Naive thymus-derived CD8-positive, alpha-beta T cell (primary cell): ENCODE results near the gene LPCAT2. TPM values are rescaled to one million over a fixed set of nuclear protein-coding genes. Genes with fewer than 3 reads are reported as not detected.
"Not testable (repeated sequence)": the region's sequence is repeated elsewhere in the genome, so short reads cannot be mapped to it uniquely, and the experiment has no call there.

Experiments used
- ATAC-seq, 2 donors: fragments of 150-1000 bp; cut with Tn5 transposase in 1 of 2; sonication (Bioruptor Pico), chemical (Tn5 transposase) in 1 of 2; 1 replicate in 1 of 2; 2 replicates in 1 of 2; pipeline ENCODE4 v1.10.0; 2021; ENCODE audit warnings: mild to moderate bottlenecking in 2 of 2, moderate library complexity in 2 of 2
- POLR2A ChIA-PET: fragments of 350-600 bp; sonication (Branson Sonifier 250); formaldehyde crosslinking; loops from one replicate; lab custom pipeline; 2021; ENCODE audit warnings: antibody characterized with exemption; lab: Charles Lee
- DNase-seq, 10 donors: peaks; one replicate each; pipeline versions ENCODE4 v3.0.0 to v3.0.0-alpha.2; 2020 to 2022
- H3K27ac Mint-ChIP-seq, 10 donors: one replicate each; pipeline ENCODE4 v1.8.0; 2020 to 2022; ENCODE audit warnings: mild to moderate bottlenecking in 10 of 10, mixed read lengths in 10 of 10, moderate library complexity in 4 of 10, inconsistent platforms in 1 of 10
- H3K27me3 Mint-ChIP-seq, 5 donors: one replicate each; pipeline ENCODE4 v1.8.0; 2021 to 2022; ENCODE audit warnings: mixed read lengths in 5 of 5
- H3K36me3 Mint-ChIP-seq, 3 donors: one replicate each; pipeline ENCODE4 v1.8.0; 2020 to 2022; ENCODE audit warnings: mixed read lengths in 3 of 3, mild to moderate bottlenecking in 2 of 3, inconsistent platforms in 1 of 3
- H3K4me1 Mint-ChIP-seq, 4 donors: one replicate each; pipeline ENCODE4 v1.8.0; 2021 to 2022; ENCODE audit warnings: mixed read lengths in 4 of 4
- H3K4me3 Mint-ChIP-seq, 10 donors: one replicate each; pipeline ENCODE4 v1.8.0; 2020 to 2022; ENCODE audit warnings: mild to moderate bottlenecking in 10 of 10, mixed read lengths in 10 of 10, moderate library complexity in 6 of 10, inconsistent platforms in 1 of 10
- H3K9me3 Mint-ChIP-seq, 9 donors: one replicate each; pipeline ENCODE4 v1.8.0; 2020 to 2022; ENCODE audit warnings: mixed read lengths in 9 of 9, mild to moderate bottlenecking in 3 of 9, inconsistent platforms in 1 of 9, moderate library complexity in 1 of 9
- polyA plus RNA-seq, 3 donors: library from polyadenylated mRNA; unstranded; fragments of 300-500 nt; fragmentation: Illumina TruSeq; gene quantifications; one replicate each; pipeline ENCODE4 v1.2.3, GENCODE V29; 2021
- total RNA-seq, 8 experiments: library from RNA in 2 of 8; stranded (reverse) in 2 of 8; gene quantifications; one replicate each; pipeline ENCODE4 v1.2.3 and lab custom pipeline; 2021 to 2026

LPCAT2 gene
- total and polyA plus RNA-seq, 5 experiments from 2014 or later, result 0.70 TPM; not detected in 4

GRCh38 chr16:55615670-55616069 lies 106.8 kb downstream of the LPCAT2 start:
- DNase-seq, H3K27ac Mint-ChIP-seq, H3K36me3 Mint-ChIP-seq, ATAC-seq, POLR2A ChIA-PET, H3K4me1 Mint-ChIP-seq, H3K4me3 Mint-ChIP-seq: not testable (repeated sequence)
- peaks cover 10 to 45% (median 15%) of the 10 kb centered on the region in 5 donors for H3K27me3 Mint-ChIP-seq
- H3K9me3 Mint-ChIP-seq, result peaks cover 0 to 13% (median 4%) of the 10 kb centered on the region in 9 donors

GRCh38 chr16:55621771-55622170 lies 112.9 kb downstream of the LPCAT2 start:
- H3K4me1 Mint-ChIP-seq, result no peaks in the 10 kb centered on the region
- ATAC-seq, result no peak
- no peak overlapping the region for H3K4me3 Mint-ChIP-seq
- H3K27me3 Mint-ChIP-seq, result peaks cover 2 to 21% (median 3%) of the 10 kb centered on the region in 5 donors
- peaks cover 0 to 5% (median 0%) of the 10 kb centered on the region in 3 donors for H3K36me3 Mint-ChIP-seq
- peaks cover 0 to 9% (median 2%) of the 10 kb centered on the region in 9 donors for H3K9me3 Mint-ChIP-seq
- H3K27ac Mint-ChIP-seq, result no peak overlapping the region
- no peak for DNase-seq
- POLR2A ChIA-PET, result no interaction called here

GRCh38 chr16:55622272-55622671 lies 113.4 kb downstream of the LPCAT2 start:
- DNase-seq (no peak), ATAC-seq (no peak)
- Mint-ChIP-seq H3K27me3 (peaks cover 2 to 16% (median 2%) of the 10 kb centered on the region in 5 donors), H3K9me3 (peaks cover 0 to 7% (median 0%) of the 10 kb centered on the region in 9 donors), H3K36me3 (peaks cover 0 to 5% (median 0%) of the 10 kb centered on the region in 3 donors), H3K27ac (no peak overlapping the region), H3K4me1 (no peaks in the 10 kb centered on the region), H3K4me3 (no peak overlapping the region)
- POLR2A ChIA-PET, result no interaction called here

GRCh38 chr16:55622930-55623561 lies 114.2 kb downstream of the LPCAT2 start:
- Mint-ChIP-seq H3K27me3 (peaks cover 2 to 13% (median 4%) of the 10 kb centered on the region in 5 donors), H3K9me3 (peaks cover 0 to 5% (median 0%) of the 10 kb centered on the region in 9 donors), H3K4me3 (no peak overlapping the region), H3K4me1 (no peaks in the 10 kb centered on the region), H3K36me3 (peaks cover 0 to 5% (median 0%) of the 10 kb centered on the region in 3 donors), H3K27ac (no peak overlapping the region)
- POLR2A ChIA-PET, result no interaction called here
- ATAC-seq, result no peak
- no peak for DNase-seq

- Mint-ChIP-seq H3K4me1 (no peaks in the 10 kb centered on the region), H3K36me3 (peaks cover 0 to 5% (median 0%) of the 10 kb centered on the region in 3 donors), H3K27ac (no peak overlapping the region), H3K4me3 (no peak overlapping the region), H3K27me3 (peaks cover 2 to 12% (median 4%) of the 10 kb centered on the region in 5 donors), H3K9me3 (peaks cover 0 to 5% (median 0%) of the 10 kb centered on the region in 9 donors)
- POLR2A ChIA-PET, result no interaction called here
- no peak for DNase-seq
- no peak for ATAC-seq
Observed at GRCh38 chr16:55623640-55624039, 114.8 kb downstream of the LPCAT2 start.

- ATAC-seq, result no peak
- Mint-ChIP-seq H3K4me1 (no peaks in the 10 kb centered on the region), H3K36me3 (peaks cover 0 to 5% (median 0%) of the 10 kb centered on the region in 3 donors), H3K4me3 (no peak overlapping the region), H3K9me3 (peaks cover 0 to 9% (median 2%) of the 10 kb centered on the region in 9 donors), H3K27me3 (peaks cover 2 to 21% (median 6%) of the 10 kb centered on the region in 5 donors), H3K27ac (no peak overlapping the region)
- POLR2A ChIA-PET, result no interaction called here
- DNase-seq, result no peak
Observed at GRCh38 chr16:55624696-55625095, 115.8 kb downstream of the LPCAT2 start.

GRCh38 chr16:55625843-55626242 lies 117.0 kb downstream of the LPCAT2 start:
- no peak overlapping the region for H3K27ac Mint-ChIP-seq
- H3K27me3 Mint-ChIP-seq, result peaks cover 0 to 24% (median 9%) of the 10 kb centered on the region in 5 donors
- H3K9me3 Mint-ChIP-seq, result peaks cover 0 to 11% (median 0%) of the 10 kb centered on the region in 9 donors
- POLR2A ChIA-PET, result no interaction called here
- no peaks in the 10 kb centered on the region for H3K4me1 Mint-ChIP-seq
- DNase-seq, result no peak
- H3K4me3 Mint-ChIP-seq, result no peak overlapping the region
- no peak for ATAC-seq
- H3K36me3 Mint-ChIP-seq, result peaks cover 0 to 5% (median 2%) of the 10 kb centered on the region in 3 donors

- no peak for ATAC-seq
Observed at GRCh38 chr16:55628306-55628968, 119.6 kb downstream of the LPCAT2 start.

GRCh38 chr16:55630774-55631173 lies 121.9 kb downstream of the LPCAT2 start:
- no peak overlapping the region for H3K27ac Mint-ChIP-seq
- POLR2A ChIA-PET, result no interaction called here
- H3K4me1 Mint-ChIP-seq, result no peaks in the 10 kb centered on the region
- peaks cover 0 to 11% (median 3%) of the 10 kb centered on the region in 9 donors for H3K9me3 Mint-ChIP-seq
- ATAC-seq (no peak), DNase-seq (no peak)
- H3K4me3 Mint-ChIP-seq, result no peak overlapping the region
- H3K36me3 Mint-ChIP-seq, result peaks cover 0 to 2% (median 0%) of the 10 kb centered on the region in 3 donors
- peaks cover 2 to 26% (median 9%) of the 10 kb centered on the region in 5 donors for H3K27me3 Mint-ChIP-seq

More at GRCh38 chr16:55628306-55628968, 119.6 kb downstream of the LPCAT2 start:
- Mint-ChIP-seq H3K4me3 (no peak overlapping the region), H3K27ac (no peak overlapping the region), H3K36me3 (peaks cover 0 to 5% (median 2%) of the 10 kb centered on the region in 3 donors), H3K27me3 (peaks cover 0 to 29% (median 9%) of the 10 kb centered on the region in 5 donors), H3K9me3 (peaks cover 0 to 11% (median 3%) of the 10 kb centered on the region in 9 donors), H3K4me1 (no peaks in the 10 kb centered on the region)
- DNase-seq, result no peak
- POLR2A ChIA-PET, result no interaction called here

- H3K27me3 Mint-ChIP-seq, result peaks cover 3 to 36% (median 11%) of the 10 kb centered on the region in 5 donors
- H3K36me3 Mint-ChIP-seq, result peaks cover 0 to 2% (median 0%) of the 10 kb centered on the region in 3 donors
- H3K9me3 Mint-ChIP-seq, result peaks cover 0 to 11% (median 3%) of the 10 kb centered on the region in 9 donors
- no peaks in the 10 kb centered on the region for H3K4me1 Mint-ChIP-seq
- no peak for ATAC-seq
- no peak for DNase-seq
- no peak overlapping the region for H3K27ac Mint-ChIP-seq
- no peak overlapping the region for H3K4me3 Mint-ChIP-seq
- POLR2A ChIA-PET, result no interaction called here
Observed at GRCh38 chr16:55632259-55632658, 123.4 kb downstream of the LPCAT2 start.

GRCh38 chr16:55634193-55634592 lies 125.3 kb downstream of the LPCAT2 start:
- H3K9me3 Mint-ChIP-seq, result peaks cover 0 to 9% (median 3%) of the 10 kb centered on the region in 9 donors
- H3K36me3 Mint-ChIP-seq, result peaks cover 0 to 2% (median 0%) of the 10 kb centered on the region in 3 donors
- POLR2A ChIA-PET, result no interaction called here
- H3K4me1 Mint-ChIP-seq, result no peaks in the 10 kb centered on the region
- ATAC-seq (no peak), DNase-seq (no peak)
- H3K27ac Mint-ChIP-seq, result no peak overlapping the region
- H3K4me3 Mint-ChIP-seq, result no peak overlapping the region
- peaks cover 3 to 43% (median 12%) of the 10 kb centered on the region in 5 donors for H3K27me3 Mint-ChIP-seq
